SJSA1 (cell line): Measurements from ENCODE around the gene ACTG1. TPM values are rescaled to one million over a fixed set of nuclear protein-coding genes. Genes with fewer than 3 reads are reported as not detected.

Source experiments
- DNase-seq, 2 experiments: peaks; one replicate each; pipeline ENCODE4 v3.0.0-alpha.2; 2015 to 2020; ENCODE audit warnings: low spot score in 2 of 2, low read depth in 1 of 2
- H3K27ac ChIP-seq: fragments of 250-450 bp; sonication (Bioruptor Pico); 2 replicates; pipeline ENCODE4 v1.5.1; 2020; ENCODE audit warnings: mild to moderate bottlenecking, moderate library complexity
- H3K27me3 ChIP-seq: fragments of 250-450 bp; sonication (Bioruptor Pico); replicated peaks from 2 replicates; pipeline ENCODE4 v1.5.1; 2020; ENCODE audit warnings: mild to moderate bottlenecking, moderate library complexity
- H3K36me3 ChIP-seq: fragments of 250-450 bp; sonication (Bioruptor Pico); 2 replicates; pipeline ENCODE4 v1.5.1; 2020; ENCODE audit warnings: mild to moderate bottlenecking
- H3K4me1 ChIP-seq: fragments of 250-450 bp; sonication (Bioruptor Pico); replicated peaks from 2 replicates; pipeline ENCODE4 v1.6.1; 2021; ENCODE audit warnings: mild to moderate bottlenecking
- H3K4me3 ChIP-seq: fragments of 250-450 bp; sonication (Bioruptor Pico); 2 replicates; pipeline ENCODE4 v1.5.1; 2020; ENCODE audit warnings: mild to moderate bottlenecking
- H3K9me3 ChIP-seq: fragments of 250-450 bp; sonication (Bioruptor Pico); replicated peaks from 2 replicates; pipeline ENCODE4 v1.5.1; 2020; ENCODE audit warnings: mild to moderate bottlenecking
- total RNA-seq: library from RNA; depleted of rRNA; stranded (reverse); fragments of >200 nt; shearing (Covaris generic); gene quantifications from 2 replicates; pipeline ENCODE4 v1.2.3, GENCODE V29; 2014

The ACTG1 gene
- total RNA-seq, 1 experiment from 2014 or later = 9,784 TPM

GRCh38 chr17:81523402-81524038 lies 10.9 kb upstream of the ACTG1 start:
- DNase-seq = no peak
- Histone ChIP-seq H3K27me3 (peaks cover 23% of the 10 kb centered on the region), H3K4me3 (no peak overlapping the region), H3K36me3 (peaks cover 17% of the 10 kb centered on the region), H3K27ac (no peak overlapping the region), H3K4me1 (peaks cover 13% of the 10 kb centered on the region), H3K9me3 (peaks cover 2% of the 10 kb centered on the region; the same call in 1 of the 2 replicates)

- Histone ChIP-seq H3K27ac (no peak overlapping the region), H3K36me3 (peaks cover 23% of the 10 kb centered on the region), H3K9me3 (no peaks in the 10 kb centered on the region), H3K27me3 (peaks cover 15% of the 10 kb centered on the region), H3K4me3 (no peak overlapping the region), H3K4me1 (peaks cover 19% of the 10 kb centered on the region)
- DNase-seq = no peak
Observed at GRCh38 chr17:81522491-81523401, 10.1 kb upstream of the ACTG1 start.

- DNase-seq = no peak
- peaks cover 41% of the 10 kb centered on the region for H3K4me1 ChIP-seq
- H3K9me3 ChIP-seq = no peaks in the 10 kb centered on the region
- H3K36me3 ChIP-seq = peaks cover 44% of the 10 kb centered on the region
- H3K4me3 ChIP-seq = no peak overlapping the region
- no peak overlapping the region for H3K27ac ChIP-seq
- no peaks in the 10 kb centered on the region; the same call in 1 of the 2 replicates for H3K27me3 ChIP-seq
Observed at GRCh38 chr17:81520021-81520901, 7.7 kb upstream of the ACTG1 start.

GRCh38 chr17:81519284-81520020 lies 6.9 kb upstream of the ACTG1 start:
- DNase-seq = peak in 1 of 2 experiments; percentile 10
- Histone ChIP-seq H3K4me3 (peak overlapping the region; percentile 5; the same call in 1 of the 2 replicates), H3K27ac (no peak overlapping the region), H3K4me1 (peaks cover 45% of the 10 kb centered on the region), H3K9me3 (no peaks in the 10 kb centered on the region), H3K27me3 (no peaks in the 10 kb centered on the region; the same call in 1 of the 2 replicates), H3K36me3 (peaks cover 48% of the 10 kb centered on the region)

- Histone ChIP-seq H3K27me3 (no peaks in the 10 kb centered on the region; the same call in 1 of the 2 replicates), H3K4me3 (peak overlapping the region; percentile 5; the same call in 1 of the 2 replicates), H3K4me1 (peaks cover 51% of the 10 kb centered on the region), H3K27ac (no peak overlapping the region), H3K36me3 (peaks cover 48% of the 10 kb centered on the region), H3K9me3 (no peaks in the 10 kb centered on the region)
- DNase-seq = no peak
Observed at GRCh38 chr17:81518785-81519283, 6.2 kb upstream of the ACTG1 start.

GRCh38 chr17:81518113-81518784 lies 5.7 kb upstream of the ACTG1 start:
- no peaks in the 10 kb centered on the region for H3K9me3 ChIP-seq
- H3K27me3 ChIP-seq = no peaks in the 10 kb centered on the region; the same call in 1 of the 2 replicates
- DNase-seq = no peak
- H3K27ac ChIP-seq = no peak overlapping the region
- H3K4me1 ChIP-seq = peaks cover 57% of the 10 kb centered on the region
- no peak overlapping the region for H3K4me3 ChIP-seq
- peaks cover 48% of the 10 kb centered on the region for H3K36me3 ChIP-seq

GRCh38 chr17:81517339-81518112 lies 4.9 kb upstream of the ACTG1 start:
- H3K9me3 ChIP-seq = no peaks in the 10 kb centered on the region
- H3K4me1 ChIP-seq = peaks cover 61% of the 10 kb centered on the region
- no peak overlapping the region for H3K4me3 ChIP-seq
- no peak for DNase-seq
- peaks cover 49% of the 10 kb centered on the region for H3K36me3 ChIP-seq
- H3K27me3 ChIP-seq = no peaks in the 10 kb centered on the region
- no peak overlapping the region for H3K27ac ChIP-seq

- H3K9me3 ChIP-seq = no peaks in the 10 kb centered on the region
- H3K27ac ChIP-seq = no peak overlapping the region
- H3K4me3 ChIP-seq = no peak overlapping the region
Observed at GRCh38 chr17:81517009-81517338, 4.4 kb upstream of the ACTG1 start.

GRCh38 chr17:81516439-81516838 lies 3.8 kb upstream of the ACTG1 start:
- Histone ChIP-seq H3K9me3 (no peaks in the 10 kb centered on the region), H3K27me3 (no peaks in the 10 kb centered on the region), H3K4me1 (peaks cover 61% of the 10 kb centered on the region), H3K4me3 (peak overlapping the region; percentile 80), H3K36me3 (peaks cover 56% of the 10 kb centered on the region), H3K27ac (no peak overlapping the region)
- DNase-seq = no peak

More at GRCh38 chr17:81517009-81517338, 4.4 kb upstream of the ACTG1 start:
- no peak for DNase-seq
- Histone ChIP-seq H3K36me3 (peaks cover 54% of the 10 kb centered on the region), H3K27me3 (no peaks in the 10 kb centered on the region), H3K4me1 (peaks cover 61% of the 10 kb centered on the region)

- DNase-seq = no peak
- H3K36me3 ChIP-seq = peaks cover 63% of the 10 kb centered on the region
- H3K4me3 ChIP-seq = peak overlapping the region; percentile 80
- peaks cover 61% of the 10 kb centered on the region for H3K4me1 ChIP-seq
- no peaks in the 10 kb centered on the region for H3K27me3 ChIP-seq
- H3K9me3 ChIP-seq = no peaks in the 10 kb centered on the region
- H3K27ac ChIP-seq = peak overlapping the region; percentile 87
Observed at GRCh38 chr17:81515530-81516041, 3.0 kb upstream of the ACTG1 start.

- Histone ChIP-seq H3K36me3 (peaks cover 70% of the 10 kb centered on the region), H3K4me3 (peak overlapping the region; percentile 80), H3K4me1 (peaks cover 61% of the 10 kb centered on the region), H3K27me3 (no peaks in the 10 kb centered on the region), H3K27ac (peak overlapping the region; percentile 87), H3K9me3 (no peaks in the 10 kb centered on the region)
- peak; percentile 87 to 91 for DNase-seq
Observed at GRCh38 chr17:81514739-81515529, 2.3 kb upstream of the ACTG1 start.
